Peyer's patch (tissue), 4 donors: ENCODE data around the gene AP5M1.

Source experiments
- POLR2A ChIP-seq, 2 donors: fragments of 450-650 bp; IDR thresholded peaks; one replicate each; pipeline ENCODE4 v1.5.1; 2017; ENCODE audit warnings: antibody characterized with exemption in 2 of 2, mild to moderate bottlenecking in 2 of 2, moderate library complexity in 2 of 2
- TF ChIP-seq, protein P1 (sequence below), 6 experiments: fragments of 450-650 bp in 4 of 6; fragments of 200-600 bp in 2 of 6; sonication (generic) in 1 of 6; IDR thresholded peaks; one replicate each; pipeline ENCODE4 v1.5.1; 2017 to 2019; ENCODE audit warnings: antibody characterized with exemption in 6 of 6, mild to moderate bottlenecking in 3 of 6, moderate library complexity in 1 of 6

- TF ChIP-seq, protein P1, sequence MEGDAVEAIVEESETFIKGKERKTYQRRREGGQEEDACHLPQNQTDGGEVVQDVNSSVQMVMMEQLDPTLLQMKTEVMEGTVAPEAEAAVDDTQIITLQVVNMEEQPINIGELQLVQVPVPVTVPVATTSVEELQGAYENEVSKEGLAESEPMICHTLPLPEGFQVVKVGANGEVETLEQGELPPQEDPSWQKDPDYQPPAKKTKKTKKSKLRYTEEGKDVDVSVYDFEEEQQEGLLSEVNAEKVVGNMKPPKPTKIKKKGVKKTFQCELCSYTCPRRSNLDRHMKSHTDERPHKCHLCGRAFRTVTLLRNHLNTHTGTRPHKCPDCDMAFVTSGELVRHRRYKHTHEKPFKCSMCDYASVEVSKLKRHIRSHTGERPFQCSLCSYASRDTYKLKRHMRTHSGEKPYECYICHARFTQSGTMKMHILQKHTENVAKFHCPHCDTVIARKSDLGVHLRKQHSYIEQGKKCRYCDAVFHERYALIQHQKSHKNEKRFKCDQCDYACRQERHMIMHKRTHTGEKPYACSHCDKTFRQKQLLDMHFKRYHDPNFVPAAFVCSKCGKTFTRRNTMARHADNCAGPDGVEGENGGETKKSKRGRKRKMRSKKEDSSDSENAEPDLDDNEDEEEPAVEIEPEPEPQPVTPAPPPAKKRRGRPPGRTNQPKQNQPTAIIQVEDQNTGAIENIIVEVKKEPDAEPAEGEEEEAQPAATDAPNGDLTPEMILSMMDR (IDR thresholded peaks at IDR 0.05) = peak; percentile 32 to 90 (median 80)
- no peak for TF ChIP-seq POLR2A (IDR thresholded peaks at IDR 0.05)
These were observed 48.6 kb downstream of the AP5M1 start for GRCh38 chr14:57317248-57317833.
